Putamen (tissue), 1 donor: ENCODE results near the gene CFHR1.
"Not testable (repeated sequence)": the region's sequence is repeated elsewhere in the genome, so short reads cannot be mapped to it uniquely, and the experiment has no call there.

Experiments
- DNase-seq: peaks from one replicate; pipeline ENCODE4 v3.0.0-alpha.2; 2016; ENCODE audit warnings: low spot score

Gene CFHR1

GRCh38 chr1:196819531-196819930, at the start of gene CFHR1:
TSS of gene CFHR1 (plus strand) at chr1:196819731. CDS start at chr1:196819845, 114 bp downstream.
- DNase-seq: not testable (repeated sequence)

GRCh38 chr1:196769823-196770222, 49.7 kb upstream of the CFHR1 start:
- not testable (repeated sequence) for DNase-seq

- DNase-seq: no peak
These were observed 45.8 kb upstream of the CFHR1 start for GRCh38 chr1:196773713-196774112.

GRCh38 chr1:196774175-196774574, 45.4 kb upstream of the CFHR1 start:
- DNase-seq: no peak

- DNase-seq: no peak
These were observed 44.9 kb upstream of the CFHR1 start, which contains the start of gene CFHR3 for GRCh38 chr1:196774603-196775002. TSS of gene CFHR3 (plus strand) at chr1:196774840. CDS start at chr1:196774887, 47 bp downstream.

- no peak for DNase-seq
These were observed 41.9 kb upstream of the CFHR1 start for GRCh38 chr1:196777603-196778002.

GRCh38 chr1:196779093-196779492, 40.4 kb upstream of the CFHR1 start:
- no peak for DNase-seq

- DNase-seq: not testable (repeated sequence)
These were observed 28.3 kb upstream of the CFHR1 start for GRCh38 chr1:196791252-196791651.

GRCh38 chr1:196794103-196794502, 25.4 kb upstream of the CFHR1 start:
- DNase-seq: not testable (repeated sequence)

GRCh38 chr1:196797891-196798290, 21.6 kb upstream of the CFHR1 start:
- DNase-seq: no peak

- DNase-seq: not testable (repeated sequence)
These were observed 17.6 kb upstream of the CFHR1 start for GRCh38 chr1:196801920-196802319.

GRCh38 chr1:196808529-196809235, 10.8 kb upstream of the CFHR1 start:
- no peak for DNase-seq

- DNase-seq: not testable (repeated sequence)
These were observed 2.1 kb upstream of the CFHR1 start for GRCh38 chr1:196817442-196817841.

GRCh38 chr1:196827860-196828259, 8.3 kb downstream of the CFHR1 start:
- DNase-seq: not testable (repeated sequence)

GRCh38 chr1:196849613-196850492, 30.3 kb downstream of the CFHR1 start:
- DNase-seq: not testable (repeated sequence)

GRCh38 chr1:196856053-196856452, 36.5 kb downstream of the CFHR1 start:
- DNase-seq: no peak

GRCh38 chr1:196857188-196857587, 37.7 kb downstream of the CFHR1 start:
- no peak for DNase-seq

GRCh38 chr1:196858811-196859210, 39.3 kb downstream of the CFHR1 start:
- DNase-seq: no peak

- DNase-seq: no peak
These were observed 40.9 kb downstream of the CFHR1 start for GRCh38 chr1:196860323-196860884.

GRCh38 chr1:196861429-196861828, 41.9 kb downstream of the CFHR1 start:
- no peak for DNase-seq

GRCh38 chr1:196866974-196867373, 47.4 kb downstream of the CFHR1 start:
- DNase-seq: no peak

- no peak for DNase-seq
These were observed 53.9 kb downstream of the CFHR1 start for GRCh38 chr1:196873385-196873784.

GRCh38 chr1:196875935-196876334, 56.4 kb downstream of the CFHR1 start:
- no peak for DNase-seq
